Natural killer cell treated with Interleukin-12 subunit alpha and Interleukin-12 subunit beta and Interleukin-15 and Interleukin-18, amount 100 ng/mL, for 72 hours (primary cell): ENCODE results near the gene P2RX1. TPM values are rescaled to one million over a fixed set of nuclear protein-coding genes. Genes with fewer than 3 reads are reported as not detected.
A peak's percentile ranks its signal among the peaks of the same experiment; 100 is the strongest.

Experiments
- ATAC-seq, 2 donors: fragments of 150-1000 bp; cut with Tn5 transposase in 1 of 2; sonication (Bioruptor Pico), chemical (Tn5 transposase) in 1 of 2; 2 replicates each; pipeline ENCODE4 v1.10.0; 2021
- DNase-seq: peaks from one replicate; pipeline ENCODE4 v3.0.0; 2022; ENCODE audit warnings: low spot score
- H3K27ac Mint-ChIP-seq, 2 donors: 1 replicate in 1 of 2; 2 replicates in 1 of 2; pipeline ENCODE4 v1.8.0; 2022; ENCODE audit warnings: mixed read lengths in 2 of 2, mild to moderate bottlenecking in 1 of 2, moderate library complexity in 1 of 2
- H3K27me3 Mint-ChIP-seq, 2 donors: 1 replicate in 1 of 2; 2 replicates in 1 of 2; pipeline ENCODE4 v1.8.0; 2022; ENCODE audit warnings: mixed read lengths in 2 of 2
- H3K36me3 Mint-ChIP-seq: one replicate; pipeline ENCODE4 v1.8.0; 2022; ENCODE audit warnings: mixed read lengths
- H3K4me1 Mint-ChIP-seq, 2 donors: 1 replicate in 1 of 2; 2 replicates in 1 of 2; pipeline ENCODE4 v1.8.0; 2022; ENCODE audit warnings: low read depth in 2 of 2, mixed read lengths in 2 of 2, mild to moderate bottlenecking in 1 of 2
- H3K4me3 Mint-ChIP-seq: one replicate; pipeline ENCODE4 v1.8.0; 2022; ENCODE audit warnings: mixed read lengths
- H3K9me3 Mint-ChIP-seq: 2 replicates; pipeline ENCODE4 v1.8.0; 2022; ENCODE audit warnings: mixed read lengths
- total RNA-seq, 2 donors: library from RNA; stranded (reverse); gene quantifications; one replicate each; pipeline ENCODE4 v1.2.3, GENCODE V29; 2022

The P2RX1 gene
- total RNA-seq, 2 donors from 2014 or later: 3.9 TPM

GRCh38 chr17:3848229-3848835, 67.9 kb downstream of the P2RX1 start:
- ATAC-seq (no peak), DNase-seq (no peak)
- H3K27ac Mint-ChIP-seq: no peak overlapping the region
- H3K36me3 Mint-ChIP-seq: peaks cover 5% of the 10 kb centered on the region
- H3K27me3 Mint-ChIP-seq: peaks cover 11 to 25% of the 10 kb centered on the region in 2 donors
- H3K9me3 Mint-ChIP-seq: no peaks in the 10 kb centered on the region
- no peak overlapping the region for H3K4me3 Mint-ChIP-seq
- peaks cover 16 to 26% of the 10 kb centered on the region in 2 donors for H3K4me1 Mint-ChIP-seq

- ATAC-seq (no peak), DNase-seq (no peak)
- H3K27me3 Mint-ChIP-seq: peaks cover 8 to 18% of the 10 kb centered on the region in 2 donors
- peak overlapping the region in 1 of 2 donors; percentile 27 for H3K27ac Mint-ChIP-seq
- H3K9me3 Mint-ChIP-seq: no peaks in the 10 kb centered on the region
- no peak overlapping the region for H3K4me3 Mint-ChIP-seq
- peaks cover 17 to 26% of the 10 kb centered on the region in 2 donors for H3K4me1 Mint-ChIP-seq
- H3K36me3 Mint-ChIP-seq: peaks cover 5% of the 10 kb centered on the region
Observed at GRCh38 chr17:3847165-3847670, 69.0 kb downstream of the P2RX1 start.

Other genes starting within 250 kb of the P2RX1 start
- gene TAX1BP3, start 247.9 kb downstream of the P2RX1 start, total RNA-seq: 100 to 1,000 TPM; 135 to 204 TPM
- 10 to 100 TPM; 43.7 to 56.2 TPM for gene EMC6, start 247.7 kb downstream of the P2RX1 start, total RNA-seq
- gene P2RX5, start 220.3 kb downstream of the P2RX1 start, total RNA-seq: 1,000 to 10,000 TPM; 2,596 to 3,366 TPM
- 10 to 100 TPM; 44.2 to 64.6 TPM for gene HASPIN, start 192.6 kb downstream of the P2RX1 start, total RNA-seq
- 10 to 100 TPM; 73.9 to 97.8 TPM for gene ITGAE, start 115.3 kb downstream of the P2RX1 start, total RNA-seq
- 10 to 100 TPM; 52.4 to 71.9 TPM for gene NCBP3, start 70.2 kb downstream of the P2RX1 start, total RNA-seq
- 1 to 10 TPM; 1.5 to 3.3 TPM for gene CAMKK1, start 23.4 kb downstream of the P2RX1 start, total RNA-seq
- gene ATP2A3, start 48.0 kb upstream of the P2RX1 start, total RNA-seq: 100 to 1,000 TPM; 125 to 234 TPM
- 10 to 100 TPM; 65.0 to 96.3 TPM for gene ZZEF1, start 226.6 kb upstream of the P2RX1 start, total RNA-seq
- 10 to 100 TPM in 1 of 2 donors, 1 to 10 TPM in 1; 7.2 to 13.2 TPM for gene CYB5D2, start 226.7 kb upstream of the P2RX1 start, total RNA-seq